HG02642 (cell line): Measurements from ENCODE around the gene AFMID.

Experiments
- ATAC-seq: cut with Tn5 transposase; IDR thresholded peaks from one replicate; pipeline ENCODE4 v1.9.1; 2021; ENCODE audit warnings: mild to moderate bottlenecking; ENCODE audit not compliant: unreplicated experiment, poor library complexity

Gene AFMID

GRCh38 chr17:78214016-78214705 lies 27.0 kb downstream of the AFMID start, which contains the start of gene BIRC5:
Gene BIRC5 (plus strand): TSS chr17:78214253. CDS start chr17:78214317, 64 bp downstream.
- ATAC-seq = peak; percentile 94

- ATAC-seq = no peak
Measured at GRCh38 chr17:78214706-78215061, 27.5 kb downstream of the AFMID start.

GRCh38 chr17:78219396-78220150 lies 32.4 kb downstream of the AFMID start:
- no peak for ATAC-seq

- no peak for ATAC-seq
Measured at GRCh38 chr17:78223061-78223460, 35.9 kb downstream of the AFMID start.

- no peak for ATAC-seq
Measured at GRCh38 chr17:78223765-78224164, 36.6 kb downstream of the AFMID start.

GRCh38 chr17:78224231-78225087 lies 37.3 kb downstream of the AFMID start:
- no peak for ATAC-seq

- ATAC-seq = no peak
Measured at GRCh38 chr17:78225088-78225865, 38.1 kb downstream of the AFMID start.

GRCh38 chr17:78226055-78226758 lies 39.0 kb downstream of the AFMID start:
- ATAC-seq = no peak

- no peak for ATAC-seq
Measured at GRCh38 chr17:78226759-78227454, 39.7 kb downstream of the AFMID start.

GRCh38 chr17:78227455-78227916 lies 40.3 kb downstream of the AFMID start:
- no peak for ATAC-seq

GRCh38 chr17:78228176-78228575 lies 41.0 kb downstream of the AFMID start:
- no peak for ATAC-seq

- ATAC-seq = no peak
Measured at GRCh38 chr17:78230252-78230962, 43.2 kb downstream of the AFMID start.

- ATAC-seq = no peak
Measured at GRCh38 chr17:78230996-78231935, 44.1 kb downstream of the AFMID start, which contains the start of gene TMEM235. Gene TMEM235 (plus strand): TSS chr17:78231631. CDS start chr17:78232024, 393 bp downstream.

GRCh38 chr17:78231991-78232858 lies 45.1 kb downstream of the AFMID start:
- no peak for ATAC-seq

GRCh38 chr17:78232859-78233173 lies 45.7 kb downstream of the AFMID start:
- ATAC-seq = no peak

GRCh38 chr17:78233678-78234077 lies 46.5 kb downstream of the AFMID start:
- no peak for ATAC-seq
